Measurements from ENCODE around the gene DTD1. TPM values are rescaled to one million over a fixed set of nuclear protein-coding genes. Genes with fewer than 3 reads are reported as not detected.

DTD1 gene
- total RNA-seq, 1 donor from 2014 or later, result 34.9 TPM

- Histone ChIP-seq H3K36me3 (no peaks in the 10 kb centered on the region), H3K27ac (no peak overlapping the region), H3K27me3 (no peaks in the 10 kb centered on the region), H3K4me3 (no peak overlapping the region), H3K4me1 (no peaks in the 10 kb centered on the region), H3K9me3 (no peaks in the 10 kb centered on the region)
- intact Hi-C loops (cut with DNase I), result no loop called here
- DNase-seq (ENCODE audit: low spot score in 2 of 2), result no peak
- no peak for TF ChIP-seq CTCF (IDR thresholded peaks at IDR 0.05)
Measured at GRCh38 chr20:18811186-18811585, 223.3 kb downstream of the DTD1 start.

- TF ChIP-seq CTCF (IDR thresholded peaks at IDR 0.05), result no peak
- Histone ChIP-seq H3K36me3 (no peaks in the 10 kb centered on the region), H3K4me3 (no peak overlapping the region), H3K9me3 (no peaks in the 10 kb centered on the region), H3K4me1 (no peaks in the 10 kb centered on the region), H3K27ac (no peak overlapping the region), H3K27me3 (no peaks in the 10 kb centered on the region)
- DNase-seq (ENCODE audit: low spot score in 2 of 2), result no peak
- intact Hi-C loops (cut with DNase I), result no loop called here
Measured at GRCh38 chr20:18811904-18812303, 224.1 kb downstream of the DTD1 start.

GRCh38 chr20:18813483-18813882 lies 225.6 kb downstream of the DTD1 start, which contains the start of gene SCP2D1:
Gene SCP2D1 (plus strand): TSS chr20:18813783. CDS start chr20:18813816, 33 bp downstream.
- Histone ChIP-seq H3K36me3 (no peaks in the 10 kb centered on the region), H3K27me3 (no peaks in the 10 kb centered on the region), H3K4me3 (no peak within 1 kb of the TSS), H3K9me3 (no peaks in the 10 kb centered on the region), H3K27ac (no peak within 1 kb of the TSS), H3K4me1 (no peaks in the 10 kb centered on the region)
- DNase-seq (ENCODE audit: low spot score in 2 of 2), result no peak
- no peak for TF ChIP-seq CTCF (IDR thresholded peaks at IDR 0.05)
- intact Hi-C loops (cut with DNase I), result no loop called here

- no peaks in the 10 kb centered on the region for H3K9me3 ChIP-seq
- H3K36me3 ChIP-seq, result no peaks in the 10 kb centered on the region
- no peak overlapping the region for H3K27ac ChIP-seq
- no peak overlapping the region for H3K4me3 ChIP-seq
- DNase-seq (ENCODE audit: low spot score in 2 of 2), result no peak
- no peaks in the 10 kb centered on the region for H3K4me1 ChIP-seq
- no peak for TF ChIP-seq CTCF (IDR thresholded peaks at IDR 0.05)
- H3K27me3 ChIP-seq, result no peaks in the 10 kb centered on the region
- intact Hi-C loops (cut with DNase I), result no loop called here
Measured at GRCh38 chr20:18815194-18815942, 227.5 kb downstream of the DTD1 start.

Other genes starting within 250 kb of the DTD1 start
- gene DZANK1, start 121.0 kb upstream of the DTD1 start, total RNA-seq, result 1.3 TPM
- gene POLR3F, start 120.7 kb upstream of the DTD1 start, total RNA-seq, result 14.0 TPM
- gene RBBP9, start 90.8 kb upstream of the DTD1 start, total RNA-seq, result 6.8 TPM
- gene SEC23B, start 80.1 kb upstream of the DTD1 start, total RNA-seq, result 21.8 TPM
- 67.7 TPM for gene SMIM26, start 20.6 kb upstream of the DTD1 start, total RNA-seq
- not detected for gene SCP2D1, start 225.7 kb downstream of the DTD1 start, total RNA-seq

All from ascending aorta (tissue), 2 donors.